ENCODE results near the gene RABL2B. TPM values are rescaled to one million over a fixed set of nuclear protein-coding genes. Genes with fewer than 3 reads are reported as not detected.
A peak's percentile ranks its signal among the peaks of the same experiment; 100 is the strongest.
"Not testable (repeated sequence)": the region's sequence is repeated elsewhere in the genome, so short reads cannot be mapped to it uniquely, and the experiment has no call there.

Gene RABL2B
- total RNA-seq (2022) (30.2 and 32.5 TPM in 2 replicates), Bru-seq, nascent RNA (percentile 67 among the genes with signal in this experiment), BruChase-seq, experiment 1, labeled RNA remaining after a 6-hour chase (percentile 76 among the genes with signal in this experiment), BruChase-seq, experiment 2, labeled RNA remaining after a 2-hour chase (percentile 72 among the genes with signal in this experiment)
- long read RNA-seq, transcript RABL2B-205 (10 exons, 2,428 nt) = major isoform, 8 of 45 reads
- long read RNA-seq, partial matches to known transcripts = 5 of 45 reads
- long read RNA-seq, other reads (novel, unspliced or antisense) = 31 of 45 reads

DNA sequence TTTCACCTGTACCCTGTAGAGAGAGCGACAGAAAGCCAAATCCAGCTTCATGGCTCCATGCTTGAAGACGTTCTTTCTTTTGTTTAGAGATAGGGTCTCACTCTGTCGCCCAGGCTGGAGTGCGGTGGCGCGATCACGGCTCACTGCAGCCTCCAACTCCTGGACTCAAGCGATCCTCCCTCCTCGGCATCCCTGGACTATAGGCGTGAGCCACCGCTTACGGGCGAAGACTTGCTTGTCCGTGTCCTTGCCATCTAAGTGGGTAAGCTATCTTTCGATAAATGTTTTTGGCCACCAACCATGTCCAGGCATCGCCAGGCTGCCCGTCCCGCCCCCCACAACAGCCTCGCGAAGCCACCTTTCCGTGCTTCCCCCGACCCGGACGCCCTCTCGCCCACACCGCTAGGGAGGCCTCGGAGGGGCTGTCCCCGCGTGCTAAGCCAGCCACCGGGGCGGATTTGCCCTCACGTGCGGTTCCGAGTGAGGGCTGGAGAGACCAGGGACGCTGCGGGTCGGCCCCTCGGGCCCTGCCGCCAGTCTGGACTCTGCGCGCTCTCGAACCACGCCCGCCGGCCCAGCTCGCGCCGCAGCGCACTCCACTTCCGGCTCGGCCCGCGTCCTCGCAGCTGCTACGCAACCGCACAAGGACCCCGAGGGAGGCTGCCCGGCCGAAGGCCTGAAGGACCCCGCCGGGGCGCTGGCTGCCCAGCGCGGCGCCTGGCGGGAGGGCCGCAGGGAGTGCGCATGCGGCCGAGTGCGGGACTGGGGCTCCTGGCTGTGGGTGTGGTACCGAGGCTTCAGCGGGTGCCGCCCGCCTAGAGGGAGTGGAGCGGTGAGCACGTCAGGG is at the start of gene RABL2B:
Gene RABL2B (minus strand): TSS at position 604 of the 847 bp plus-strand sequence. CDS start 1,342 bp downstream, outside the sequence.
- H3K9me3 Mint-ChIP-seq (ENCODE audit: unreplicated experiment); H3K27me3 Mint-ChIP-seq (ENCODE audit: insufficient read depth, unreplicated experiment); intact Hi-C loops (cut with micrococcal nuclease); CTCF ChIA-PET; H3K4me1 Mint-ChIP-seq (ENCODE audit: insufficient read depth, unreplicated experiment): not testable (repeated sequence)
- POLR2A ChIA-PET = interaction anchor here (0.6 kb wide), 1 partner anchor 49 kb away, joined by 3 read pairs; no protein-coding TSS in a partner anchor
- peak; percentile 85 for DNase-seq (ENCODE audit: unreplicated experiment)
- Mint-ChIP-seq H3K4me3 (ENCODE audit: unreplicated experiment) (peak within 1 kb of the TSS; percentile 87), H3K27ac (ENCODE audit: low read depth, unreplicated experiment) (peak within 1 kb of the TSS; percentile 46), H3K36me3 (ENCODE audit: insufficient read depth, unreplicated experiment) (peaks cover 20% of the 10 kb centered on the region)
- TSS peak; percentile 50 for BruUV-seq (replicated peaks)

DNA sequence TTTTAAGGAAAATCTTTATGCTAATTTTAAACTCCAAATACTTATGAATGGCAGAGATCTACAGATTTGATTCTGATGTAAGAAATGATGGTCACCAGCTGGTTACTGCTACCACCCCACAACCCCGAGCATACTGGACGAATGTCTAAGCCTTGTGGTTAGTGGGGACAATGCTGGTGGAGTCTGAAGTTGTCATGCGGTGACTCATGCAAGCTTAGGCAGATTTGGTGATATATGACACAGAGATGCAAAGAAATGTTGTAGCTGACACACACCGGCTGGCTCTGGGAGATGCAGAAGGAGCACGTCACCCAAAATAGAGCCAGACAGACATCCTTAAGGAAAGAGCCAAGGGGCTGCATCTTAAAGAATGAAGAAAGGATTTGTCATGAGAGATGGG is 3.5 kb upstream of the RABL2B start:
- H3K4me3 Mint-ChIP-seq (ENCODE audit: unreplicated experiment); CTCF ChIA-PET; H3K27ac Mint-ChIP-seq (ENCODE audit: low read depth, unreplicated experiment); intact Hi-C loops (cut with micrococcal nuclease); BruUV-seq (replicated peaks); POLR2A ChIA-PET; H3K27me3 Mint-ChIP-seq (ENCODE audit: insufficient read depth, unreplicated experiment); H3K36me3 Mint-ChIP-seq (ENCODE audit: insufficient read depth, unreplicated experiment); H3K9me3 Mint-ChIP-seq (ENCODE audit: unreplicated experiment); DNase-seq (ENCODE audit: unreplicated experiment): not testable (repeated sequence)
- H3K4me1 Mint-ChIP-seq (ENCODE audit: insufficient read depth, unreplicated experiment) = peaks cover 12% of the 10 kb centered on the region

DNA sequence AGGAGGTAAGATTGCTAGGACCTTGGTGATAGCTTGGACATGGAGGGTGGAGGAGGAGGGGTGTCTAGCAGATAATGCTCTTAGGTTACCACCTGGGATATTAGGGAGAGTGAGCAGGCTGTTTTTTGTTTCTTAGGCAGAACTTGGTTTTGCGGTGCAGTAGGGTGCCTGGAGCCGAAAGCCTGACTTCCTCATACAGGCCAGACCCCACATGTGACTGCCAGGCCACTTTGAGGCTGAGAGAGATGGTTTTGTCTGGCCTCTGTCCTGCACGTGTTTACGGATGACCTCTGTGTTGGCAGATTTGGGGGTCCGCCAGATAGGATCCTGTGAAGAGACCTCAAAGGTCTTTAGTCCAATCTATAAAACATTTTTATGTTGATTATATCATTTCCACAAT is 1.9 kb upstream of the RABL2B start:
- H3K27me3 Mint-ChIP-seq (ENCODE audit: insufficient read depth, unreplicated experiment); H3K9me3 Mint-ChIP-seq (ENCODE audit: unreplicated experiment); BruUV-seq (replicated peaks); intact Hi-C loops (cut with micrococcal nuclease); CTCF ChIA-PET; H3K4me3 Mint-ChIP-seq (ENCODE audit: unreplicated experiment); DNase-seq (ENCODE audit: unreplicated experiment); POLR2A ChIA-PET; H3K27ac Mint-ChIP-seq (ENCODE audit: low read depth, unreplicated experiment): not testable (repeated sequence)
- H3K36me3 Mint-ChIP-seq (ENCODE audit: insufficient read depth, unreplicated experiment) = peaks cover 19% of the 10 kb centered on the region
- peaks cover 12% of the 10 kb centered on the region for H3K4me1 Mint-ChIP-seq (ENCODE audit: insufficient read depth, unreplicated experiment)

DNA sequence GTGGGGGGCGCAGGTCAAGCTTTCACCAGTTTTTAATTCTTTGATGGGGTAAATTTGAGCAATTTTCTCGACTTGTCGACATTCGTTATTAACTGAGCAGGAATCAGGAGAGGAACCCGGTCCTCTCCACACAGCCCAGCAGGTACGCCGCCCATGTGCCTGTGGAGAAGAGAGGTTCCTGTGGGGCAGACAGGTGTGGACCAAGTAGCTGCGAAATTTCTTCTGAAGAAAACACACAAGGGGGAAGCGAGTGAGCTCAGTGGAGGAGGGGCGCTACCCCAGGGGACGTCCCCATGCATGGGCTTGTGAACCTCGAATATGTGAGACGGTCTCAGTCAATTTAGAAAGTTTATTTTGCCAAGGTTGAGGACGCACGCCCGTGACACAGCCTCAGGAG is 442 bp upstream of the RABL2B start:
- H3K9me3 Mint-ChIP-seq (ENCODE audit: unreplicated experiment); H3K27me3 Mint-ChIP-seq (ENCODE audit: insufficient read depth, unreplicated experiment); H3K4me1 Mint-ChIP-seq (ENCODE audit: insufficient read depth, unreplicated experiment); DNase-seq (ENCODE audit: unreplicated experiment); CTCF ChIA-PET; POLR2A ChIA-PET; intact Hi-C loops (cut with micrococcal nuclease): not testable (repeated sequence)
- Mint-ChIP-seq H3K36me3 (ENCODE audit: insufficient read depth, unreplicated experiment) (peaks cover 17% of the 10 kb centered on the region), H3K4me3 (ENCODE audit: unreplicated experiment) (peak overlapping the region; percentile 87), H3K27ac (ENCODE audit: low read depth, unreplicated experiment) (peak overlapping the region; percentile 46)
- TSS peak; percentile 90 for BruUV-seq (replicated peaks)

DNA sequence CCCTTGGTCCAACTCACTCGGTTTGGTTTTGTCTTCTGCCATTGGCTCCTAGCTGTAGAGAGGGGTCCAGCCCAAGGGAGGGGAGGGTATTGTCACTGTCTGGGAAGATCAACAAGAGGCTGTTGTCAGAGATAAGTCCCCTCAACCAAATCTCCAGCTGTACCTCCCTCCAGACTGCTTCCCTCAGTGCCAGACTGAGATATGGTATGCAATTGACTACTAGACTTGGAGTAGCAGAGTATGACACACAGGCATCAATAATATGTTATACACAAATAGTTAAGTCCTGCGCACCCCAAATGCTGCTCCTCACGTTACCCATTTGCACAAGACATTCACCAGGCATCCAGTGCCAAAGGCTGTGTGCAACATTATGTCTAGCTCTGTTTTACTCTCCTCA is 1.2 kb downstream of the RABL2B start:
- POLR2A ChIA-PET; H3K27me3 Mint-ChIP-seq (ENCODE audit: insufficient read depth, unreplicated experiment); CTCF ChIA-PET; H3K4me1 Mint-ChIP-seq (ENCODE audit: insufficient read depth, unreplicated experiment); H3K9me3 Mint-ChIP-seq (ENCODE audit: unreplicated experiment); DNase-seq (ENCODE audit: unreplicated experiment); H3K27ac Mint-ChIP-seq (ENCODE audit: low read depth, unreplicated experiment); BruUV-seq (replicated peaks); intact Hi-C loops (cut with micrococcal nuclease): not testable (repeated sequence)
- Mint-ChIP-seq H3K4me3 (ENCODE audit: unreplicated experiment) (peak overlapping the region; percentile 87), H3K36me3 (ENCODE audit: insufficient read depth, unreplicated experiment) (peaks cover 27% of the 10 kb centered on the region)

DNA sequence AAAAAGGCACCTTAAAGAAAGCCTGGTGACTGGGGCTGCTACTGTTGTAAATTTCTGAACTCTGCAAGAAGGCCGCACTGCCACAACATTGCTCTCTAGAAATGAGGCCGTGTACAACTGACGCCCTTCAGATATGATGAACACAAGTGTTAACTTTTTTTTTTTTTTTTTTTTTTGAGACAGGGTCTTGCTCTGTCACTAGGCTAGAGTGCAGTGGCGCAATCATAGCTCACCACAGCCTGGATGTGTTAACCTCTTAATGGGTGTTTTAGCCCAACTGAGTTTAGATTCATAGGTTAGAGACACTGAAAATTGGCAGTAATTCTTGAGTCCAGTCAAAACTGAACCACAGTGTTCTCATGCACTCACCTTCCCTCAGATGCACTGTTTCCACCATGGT is 3.2 kb downstream of the RABL2B start:
- H3K4me1 Mint-ChIP-seq (ENCODE audit: insufficient read depth, unreplicated experiment); H3K4me3 Mint-ChIP-seq (ENCODE audit: unreplicated experiment); H3K9me3 Mint-ChIP-seq (ENCODE audit: unreplicated experiment); DNase-seq (ENCODE audit: unreplicated experiment); H3K27ac Mint-ChIP-seq (ENCODE audit: low read depth, unreplicated experiment); intact Hi-C loops (cut with micrococcal nuclease); POLR2A ChIA-PET; BruUV-seq (replicated peaks); H3K27me3 Mint-ChIP-seq (ENCODE audit: insufficient read depth, unreplicated experiment): not testable (repeated sequence)
- H3K36me3 Mint-ChIP-seq (ENCODE audit: insufficient read depth, unreplicated experiment) = peaks cover 27% of the 10 kb centered on the region
- CTCF ChIA-PET = interaction anchor here (0.6 kb wide), 1 partner anchor 225 kb away, joined by 4 read pairs; no protein-coding TSS in a partner anchor

DNA sequence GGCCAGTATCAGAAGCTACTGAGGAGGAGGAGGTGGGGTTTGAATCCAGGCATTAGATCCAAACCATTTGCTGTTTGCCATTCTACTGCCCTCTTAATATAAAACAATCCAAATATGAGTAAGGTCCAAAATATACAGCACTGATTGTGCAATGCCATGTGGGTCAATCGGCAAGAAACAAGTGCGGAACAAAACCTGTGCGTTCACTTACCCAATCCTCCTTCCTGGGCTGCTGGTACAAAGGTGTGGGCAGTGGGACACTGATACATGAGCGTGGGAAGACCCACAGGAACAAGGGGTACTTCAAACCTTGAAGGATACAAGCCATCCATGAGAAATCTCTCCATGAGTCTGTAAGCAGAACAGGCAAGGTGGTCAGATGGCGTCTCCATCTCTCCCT is 5.8 kb downstream of the RABL2B start:
- CTCF ChIA-PET; BruUV-seq (replicated peaks); H3K4me1 Mint-ChIP-seq (ENCODE audit: insufficient read depth, unreplicated experiment); H3K27ac Mint-ChIP-seq (ENCODE audit: low read depth, unreplicated experiment); H3K27me3 Mint-ChIP-seq (ENCODE audit: insufficient read depth, unreplicated experiment); H3K4me3 Mint-ChIP-seq (ENCODE audit: unreplicated experiment); DNase-seq (ENCODE audit: unreplicated experiment); POLR2A ChIA-PET; H3K9me3 Mint-ChIP-seq (ENCODE audit: unreplicated experiment); intact Hi-C loops (cut with micrococcal nuclease): not testable (repeated sequence)
- H3K36me3 Mint-ChIP-seq (ENCODE audit: insufficient read depth, unreplicated experiment) = peaks cover 32% of the 10 kb centered on the region
